Measurements from ENCODE around the gene TMEM256. TPM values are rescaled to one million over a fixed set of nuclear protein-coding genes. Genes with fewer than 3 reads are reported as not detected.

The TMEM256 gene
- polyA plus RNA-seq, 3 donors, result 39.2 to 81.4 (median 72.6) TPM

GRCh38 chr17:7440113-7440833 is 36.4 kb upstream of the TMEM256 start:
- peaks cover 53 to 63% of the 10 kb centered on the region in 2 donors for H3K4me1 ChIP-seq (ENCODE audit: control insufficient read depth in 1 of 2, insufficient read depth in 2 of 2, low read length in 2 of 2)
- no peak for TF ChIP-seq CTCF (IDR thresholded peaks at IDR 0.05)
- peak overlapping the region; percentile 66 to 84 for H3K4me3 Mint-ChIP-seq
- peaks cover 10 to 17% of the 10 kb centered on the region in 2 donors for H3K36me3 Mint-ChIP-seq
- DNase-seq, result peak; percentile 26 to 51 (median 31)
- H3K36me3 ChIP-seq (replicated peaks in 1 of 2; ENCODE audit: control insufficient read depth in 1 of 2, insufficient read depth in 2 of 2, low read length in 2 of 2), result no peaks in the 10 kb centered on the region
- no peak overlapping the region for H3K9ac ChIP-seq (ENCODE audit: insufficient read depth, low read length, poor library complexity, severe bottlenecking)
- peak overlapping the region; percentile 61 for H3K4me2 ChIP-seq (replicated peaks; ENCODE audit: extremely low read depth, low read length, poor library complexity, severe bottlenecking)
- peaks cover 8% of the 10 kb centered on the region for H3K79me2 ChIP-seq (ENCODE audit: insufficient read depth, low read length)
- H3K4me3 ChIP-seq (replicated peaks in 1 of 3; ENCODE audit: low read depth in 2 of 3, low read length in 3 of 3), result peak overlapping the region in 1 of 3 experiments; percentile 52
- peaks cover 29% of the 10 kb centered on the region for H4K20me1 ChIP-seq (ENCODE audit: insufficient read depth, low read length)
- H3K27ac Mint-ChIP-seq, result peak overlapping the region in 1 of 7 donors; percentile 40
- 1% methylated on average over 33 of the region's 46 CpGs for WGBS (ENCODE audit: insufficient coverage)
- peaks cover 58 to 79% (median 70%) of the 10 kb centered on the region in 3 donors for H3K27me3 Mint-ChIP-seq (ENCODE audit: low read depth in 3 of 3)
- H3K9me3 Mint-ChIP-seq, result peaks cover 0 to 17% (median 9%) of the 10 kb centered on the region in 7 donors
- H3K4me1 Mint-ChIP-seq, result peaks cover 52% of the 10 kb centered on the region
- intact Hi-C loops (cut with micrococcal nuclease), result no loop called here
- H3K27ac ChIP-seq (ENCODE audit: low read depth in 1 of 2, low read length in 2 of 2), result no peak overlapping the region
- H2AFZ ChIP-seq (ENCODE audit: insufficient read depth, low read depth, low read length, poor library complexity, severe bottlenecking), result no peak overlapping the region
- H3K27me3 ChIP-seq (ENCODE audit: control insufficient read depth in 2 of 2, insufficient read depth in 2 of 2, low read length in 2 of 2), result peaks cover 29 to 67% of the 10 kb centered on the region in 2 donors
- H3K9me3 ChIP-seq (replicated peaks in 1 of 2; ENCODE audit: control insufficient read depth in 1 of 2, insufficient read depth in 1 of 2, low read length in 2 of 2), result peaks cover 0 to 18% of the 10 kb centered on the region in 2 donors

- H3K27me3 Mint-ChIP-seq (ENCODE audit: low read depth in 3 of 3), result peaks cover 51 to 73% (median 64%) of the 10 kb centered on the region in 3 donors
- Histone ChIP-seq H3K27me3 (ENCODE audit: control insufficient read depth in 2 of 2, insufficient read depth in 2 of 2, low read length in 2 of 2) (peaks cover 29 to 60% of the 10 kb centered on the region in 2 donors), H2AFZ (ENCODE audit: insufficient read depth, low read depth, low read length, poor library complexity, severe bottlenecking) (peak within 1 kb of the TSS; percentile 75), H3K4me1 (ENCODE audit: control insufficient read depth in 1 of 2, insufficient read depth in 2 of 2, low read length in 2 of 2) (peaks cover 52 to 58% of the 10 kb centered on the region in 2 donors), H3K9me3 (replicated peaks in 1 of 2; ENCODE audit: control insufficient read depth in 1 of 2, insufficient read depth in 1 of 2, low read length in 2 of 2) (peaks cover 0 to 18% of the 10 kb centered on the region in 2 donors), H3K4me2 (replicated peaks; ENCODE audit: extremely low read depth, low read length, poor library complexity, severe bottlenecking) (peak within 1 kb of the TSS; percentile 99), H3K79me2 (ENCODE audit: insufficient read depth, low read length) (peaks cover 8% of the 10 kb centered on the region), H3K27ac (ENCODE audit: low read depth in 1 of 2, low read length in 2 of 2) (no peak within 1 kb of the TSS), H3K36me3 (replicated peaks in 1 of 2; ENCODE audit: control insufficient read depth in 1 of 2, insufficient read depth in 2 of 2, low read length in 2 of 2) (no peaks in the 10 kb centered on the region), H3K9ac (ENCODE audit: insufficient read depth, low read length, poor library complexity, severe bottlenecking) (no peak within 1 kb of the TSS), H3K4me3 (replicated peaks in 1 of 3; ENCODE audit: low read depth in 2 of 3, low read length in 3 of 3) (peak within 1 kb of the TSS in 2 of 3 experiments; percentile 32 to 95), H4K20me1 (ENCODE audit: insufficient read depth, low read length) (peaks cover 29% of the 10 kb centered on the region)
- peaks cover 10 to 17% of the 10 kb centered on the region in 2 donors for H3K36me3 Mint-ChIP-seq
- peaks cover 51% of the 10 kb centered on the region for H3K4me1 Mint-ChIP-seq
- DNase-seq, result no peak
- H3K9me3 Mint-ChIP-seq, result peaks cover 0 to 17% (median 8%) of the 10 kb centered on the region in 7 donors
- WGBS (ENCODE audit: insufficient coverage), result 2% methylated on average over 46 of the region's 50 CpGs
- peak within 1 kb of the TSS; percentile 69 to 91 for H3K4me3 Mint-ChIP-seq
- intact Hi-C loops (cut with micrococcal nuclease), result loop anchor here (1.0 to 10.0 kb wide), 5 partner anchors 46 to 245 kb away; partner anchors contain the start of genes SENP3 (in 2 of the 2), MPDU1 (in 1 of the 2), TP53 (in 1 of the 2) and WRAP53 (in 1 of the 2)
- TF ChIP-seq CTCF (IDR thresholded peaks at IDR 0.05), result no peak
- peak within 1 kb of the TSS in 2 of 7 donors; percentile 40 to 59 for H3K27ac Mint-ChIP-seq
Observed at GRCh38 chr17:7439462-7440112, 35.7 kb upstream of the TMEM256 start, which contains the start of gene FGF11. FGF11 (plus strand) TSS chr17:7439512; CDS start chr17:7439621, 109 bp downstream.

Measured in CD14-positive monocyte (primary cell).